Stimulated activated CD4-positive, alpha-beta T cell treated with anti-CD3 and anti-CD28 coated beads, TNF-alpha, amount 100 ng/mL, for 1 hour (primary cell): ENCODE measurements around the gene SPRN.
"Not testable (repeated sequence)": the region's sequence is repeated elsewhere in the genome, so short reads cannot be mapped to it uniquely, and the experiment has no call there.

ENCODE experiments used
- DNase-seq, 3 donors: peaks; one replicate each; pipeline ENCODE4 v3.0.0-alpha.2; 2020; ENCODE audit warnings: low read depth in 3 of 3, low spot score in 1 of 3

SPRN gene

GRCh38 chr10:133457100-133457841, 32.8 kb upstream of the SPRN start:
- DNase-seq, result no peak

DNA sequence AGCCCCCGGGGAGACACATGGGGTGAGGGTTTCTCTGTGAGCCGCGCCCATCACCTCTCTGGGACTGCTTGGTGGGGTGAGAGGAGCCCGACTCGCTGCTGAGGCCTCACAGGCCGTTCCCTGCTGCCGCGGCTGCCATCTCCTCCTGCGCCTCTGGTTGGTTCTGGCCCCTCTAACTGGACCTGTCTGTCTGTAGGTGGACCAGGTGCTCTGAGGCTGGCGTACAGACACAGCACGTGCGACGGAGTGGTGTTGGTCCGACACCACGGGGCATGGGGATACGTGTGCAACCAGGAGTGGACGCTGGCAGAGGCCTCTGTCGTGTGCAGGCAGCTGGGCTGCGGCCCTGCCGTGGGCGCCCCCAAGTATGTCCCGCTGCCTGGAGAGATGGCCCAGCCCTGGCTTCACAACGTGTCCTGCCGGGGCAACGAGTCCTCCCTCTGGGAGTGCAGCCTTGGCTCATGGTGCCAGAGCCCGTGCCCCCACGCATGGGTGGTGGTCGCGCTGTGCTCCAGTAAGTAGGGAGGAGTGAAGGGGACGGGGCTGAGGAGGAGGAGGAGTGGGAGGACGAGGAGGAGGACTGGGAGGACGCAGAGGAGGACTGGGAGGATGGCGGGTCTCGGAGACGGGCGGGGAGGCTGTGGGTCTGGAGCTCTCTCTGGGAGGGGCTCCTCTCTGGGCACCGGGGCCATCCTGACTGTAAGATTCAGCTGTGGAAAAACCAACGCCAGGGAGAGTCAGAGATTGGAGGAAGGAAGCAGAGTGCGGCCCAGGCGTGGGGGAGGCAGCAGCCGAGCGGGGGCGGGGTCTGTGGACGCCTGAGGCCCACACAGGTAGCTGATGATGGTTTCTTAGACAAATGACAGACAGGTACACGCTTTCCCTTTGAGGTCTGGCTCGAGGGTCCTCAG, 31.9 kb upstream of the SPRN start:
- DNase-seq, result no peak

DNA sequence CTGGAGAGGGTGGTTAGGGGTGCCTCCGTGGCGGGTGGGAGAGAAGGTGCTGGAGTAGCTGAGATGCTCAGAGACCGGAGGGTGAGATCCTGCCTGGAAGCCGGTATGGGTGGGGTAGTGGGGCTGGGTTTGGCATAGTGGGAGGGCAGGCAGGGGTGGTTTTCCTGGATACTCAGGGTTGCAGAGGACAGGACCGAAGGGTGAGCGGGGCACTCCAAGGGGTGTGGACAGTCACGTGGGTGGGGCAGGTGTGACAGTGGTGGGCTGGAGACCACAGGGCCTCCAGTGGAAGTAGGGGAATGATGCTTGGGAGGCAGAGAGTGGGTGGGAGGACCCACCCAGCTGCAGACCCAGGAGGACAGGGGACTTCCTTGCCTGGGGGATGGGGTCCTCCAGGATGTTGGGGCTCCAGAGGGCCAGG, 31.2 kb upstream of the SPRN start:
- DNase-seq, result no peak

DNA sequence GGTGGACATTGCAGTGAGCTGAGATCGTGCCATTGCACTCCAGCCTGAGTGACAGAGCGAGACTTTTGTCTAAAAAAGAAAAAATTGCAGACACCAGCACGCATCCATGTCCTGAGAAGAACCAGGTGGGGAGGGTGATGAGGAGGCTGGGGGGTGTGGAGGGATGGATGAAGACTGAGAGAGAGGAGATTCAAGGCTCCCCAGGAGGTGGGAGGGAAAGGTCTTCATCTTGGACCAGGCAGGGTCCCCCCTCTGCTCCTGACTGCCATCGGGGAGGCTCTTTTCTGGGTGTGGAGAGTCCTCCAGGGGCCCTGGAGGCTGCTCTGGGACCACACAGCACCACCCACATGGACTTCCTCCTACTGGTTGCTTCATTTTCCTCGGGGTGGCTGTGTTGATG, 30.8 kb upstream of the SPRN start:
- no peak for DNase-seq

DNA sequence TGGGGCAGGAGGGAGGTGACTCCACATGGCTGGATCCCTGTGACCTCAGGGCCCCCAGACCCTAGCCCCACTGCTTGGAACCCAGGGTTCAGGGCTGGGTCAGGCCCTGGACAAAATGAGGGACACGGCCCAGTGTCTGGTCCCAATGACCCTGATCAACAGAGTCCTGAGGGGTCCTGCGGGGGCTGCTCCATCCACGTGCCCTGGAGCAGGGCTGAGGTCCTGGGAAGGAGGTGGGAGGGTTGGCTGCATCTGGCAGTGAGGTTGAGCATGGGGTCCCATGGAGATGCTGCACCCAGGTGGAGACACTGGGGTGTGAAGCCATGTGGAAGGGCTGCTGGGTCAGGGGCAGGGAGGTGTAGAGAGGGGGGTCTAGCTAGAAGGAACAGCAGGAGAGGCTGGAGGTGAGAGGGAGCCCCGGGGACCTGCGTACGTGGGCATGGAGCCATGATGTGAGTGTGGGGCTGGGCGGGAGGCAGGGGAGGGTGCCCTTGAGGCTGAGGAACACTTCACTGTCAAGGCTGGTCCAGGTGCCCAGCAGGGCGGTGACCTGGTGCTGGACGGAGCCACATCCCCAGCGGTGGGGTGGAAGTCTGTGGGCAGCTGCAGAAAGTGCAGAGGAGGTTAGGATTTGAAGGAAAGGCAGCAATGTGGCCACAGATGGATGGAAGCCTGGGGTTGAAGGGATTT, 29.9 kb upstream of the SPRN start:
- no peak for DNase-seq

DNA sequence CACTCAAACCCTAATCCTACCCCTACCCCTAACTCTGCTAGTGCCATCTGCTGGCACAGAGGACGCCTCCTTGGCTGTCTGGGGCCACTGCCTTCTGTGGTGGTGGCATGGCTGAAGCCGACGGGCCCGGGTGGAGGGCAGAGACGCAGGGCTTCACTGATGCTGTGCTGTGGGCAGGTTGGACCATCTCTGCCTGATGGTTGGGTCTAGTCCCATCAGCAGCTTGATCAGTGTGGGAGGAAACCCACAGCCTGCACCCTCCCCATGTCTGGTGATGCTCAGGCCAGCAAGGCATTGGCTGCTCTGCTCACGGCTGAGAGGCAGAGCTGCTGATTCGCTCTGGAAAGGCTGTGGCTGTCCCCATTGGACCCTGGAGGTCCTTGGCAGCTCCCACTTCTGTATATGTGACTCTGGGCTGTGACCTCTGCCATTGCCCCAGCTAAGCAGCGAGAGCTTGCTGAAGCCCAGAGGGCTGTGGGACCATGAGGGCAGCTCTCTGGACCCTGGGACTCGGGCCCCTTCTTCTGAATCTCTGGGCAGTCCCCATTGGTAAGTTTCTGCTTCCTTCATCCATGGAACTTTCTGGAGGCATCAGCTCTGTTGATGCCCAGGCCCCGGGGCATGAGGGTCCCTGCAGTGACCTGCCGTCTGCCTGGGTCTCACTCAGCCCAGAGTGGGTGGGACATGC, 29.2 kb upstream of the SPRN start, which contains the start of gene SCART1:
Gene SCART1 (plus strand): TSS at position 430 of the 688 bp plus-strand sequence. CDS start 53 bp downstream, at position 483.
- DNase-seq, result no peak

- DNase-seq, result no peak
Measured at GRCh38 chr10:133452453-133452852, 28.0 kb upstream of the SPRN start.

DNA sequence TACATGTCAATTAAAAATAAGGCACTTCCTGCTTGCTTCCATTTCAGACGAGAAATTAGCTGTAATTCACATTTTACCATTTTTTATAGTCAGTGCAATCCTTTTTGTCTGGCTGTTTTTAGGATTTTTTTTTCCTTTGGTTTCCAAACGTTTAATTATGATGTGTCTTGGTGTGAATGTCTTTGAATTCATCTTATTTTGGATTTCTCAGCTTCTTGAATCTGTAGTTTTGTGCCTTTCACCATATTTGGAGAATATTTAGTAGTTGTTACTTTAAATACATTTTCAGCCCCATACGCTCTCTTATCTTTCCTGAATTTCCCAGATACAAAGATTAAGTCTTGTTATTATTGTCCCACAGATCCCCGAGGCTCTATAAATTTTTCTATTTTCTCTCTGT, 26.9 kb upstream of the SPRN start:
- no peak for DNase-seq

- no peak for DNase-seq
Measured at GRCh38 chr10:133448120-133448519, 23.7 kb upstream of the SPRN start.

- no peak for DNase-seq
Measured at GRCh38 chr10:133446979-133447378, 22.6 kb upstream of the SPRN start.

DNA sequence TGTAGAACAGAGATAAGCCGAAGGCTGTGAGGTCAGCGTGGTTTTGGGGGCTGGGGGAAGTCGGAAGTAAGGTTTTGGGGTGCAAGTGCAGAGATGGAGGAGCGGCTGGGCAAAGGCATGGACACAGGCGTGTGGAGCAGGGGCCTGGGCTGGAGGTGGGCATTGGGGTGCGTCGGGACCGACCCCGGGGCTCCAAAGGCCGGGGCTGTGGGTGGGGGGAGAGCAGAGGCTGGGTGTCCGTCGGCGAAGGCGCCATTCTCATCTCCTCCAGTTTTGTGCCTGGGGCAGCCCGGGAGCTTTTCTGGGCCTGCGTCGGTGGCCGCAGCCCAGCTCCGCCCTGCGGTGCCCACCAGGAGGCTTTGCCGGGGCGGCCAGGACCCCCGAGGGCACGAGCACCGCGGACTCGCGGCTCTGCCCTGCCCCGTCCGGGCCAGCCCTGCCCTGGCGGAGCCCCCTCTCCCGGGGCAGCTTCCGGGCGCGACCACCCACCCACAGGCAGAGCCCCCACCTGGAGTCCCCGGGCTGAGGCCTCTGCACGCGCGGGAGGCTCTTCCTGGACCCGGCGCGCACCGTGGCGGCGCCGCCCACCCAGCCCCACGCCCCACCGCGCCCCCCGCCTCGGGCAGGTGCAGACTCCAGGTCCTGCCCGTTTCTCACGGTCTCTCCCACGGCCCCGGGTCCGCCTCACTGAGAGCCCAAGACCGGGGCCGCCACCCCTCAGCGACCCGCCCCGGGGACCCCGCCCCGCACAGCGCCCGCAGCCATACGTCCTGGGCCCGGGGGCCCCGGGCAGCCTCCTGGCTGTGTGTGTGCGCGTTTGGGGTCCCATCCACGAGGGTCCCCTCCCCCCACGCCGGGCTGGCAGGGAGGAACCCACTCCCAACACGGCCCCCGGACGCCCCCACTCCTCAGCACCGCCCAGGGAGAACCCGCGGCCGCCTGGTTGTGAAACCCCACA, 21.6 kb upstream of the SPRN start:
- DNase-seq, result no peak

DNA sequence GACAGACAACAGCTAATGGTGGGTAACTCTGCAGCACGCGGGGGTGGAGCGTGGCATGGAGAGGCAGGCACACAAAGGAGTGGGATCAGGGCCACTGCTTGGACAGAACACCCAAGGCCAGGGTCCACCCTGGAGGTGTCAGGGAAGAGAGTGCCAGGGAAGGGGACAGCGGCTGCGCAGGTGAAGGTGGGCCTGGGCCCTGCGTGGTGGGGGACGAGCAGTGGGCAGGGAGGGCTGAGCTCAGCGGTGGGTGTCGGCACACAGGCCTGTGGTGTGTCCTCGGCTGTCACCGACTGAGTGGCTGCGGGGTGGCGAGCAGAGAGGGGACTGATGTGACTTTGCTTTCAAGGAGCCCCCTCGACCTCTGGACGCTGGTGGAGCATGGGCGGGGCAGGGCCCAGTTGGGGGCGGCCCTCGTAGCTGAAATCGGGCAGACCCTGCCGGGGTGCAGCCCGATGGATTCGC, 20.9 kb upstream of the SPRN start:
- DNase-seq, result no peak

DNA sequence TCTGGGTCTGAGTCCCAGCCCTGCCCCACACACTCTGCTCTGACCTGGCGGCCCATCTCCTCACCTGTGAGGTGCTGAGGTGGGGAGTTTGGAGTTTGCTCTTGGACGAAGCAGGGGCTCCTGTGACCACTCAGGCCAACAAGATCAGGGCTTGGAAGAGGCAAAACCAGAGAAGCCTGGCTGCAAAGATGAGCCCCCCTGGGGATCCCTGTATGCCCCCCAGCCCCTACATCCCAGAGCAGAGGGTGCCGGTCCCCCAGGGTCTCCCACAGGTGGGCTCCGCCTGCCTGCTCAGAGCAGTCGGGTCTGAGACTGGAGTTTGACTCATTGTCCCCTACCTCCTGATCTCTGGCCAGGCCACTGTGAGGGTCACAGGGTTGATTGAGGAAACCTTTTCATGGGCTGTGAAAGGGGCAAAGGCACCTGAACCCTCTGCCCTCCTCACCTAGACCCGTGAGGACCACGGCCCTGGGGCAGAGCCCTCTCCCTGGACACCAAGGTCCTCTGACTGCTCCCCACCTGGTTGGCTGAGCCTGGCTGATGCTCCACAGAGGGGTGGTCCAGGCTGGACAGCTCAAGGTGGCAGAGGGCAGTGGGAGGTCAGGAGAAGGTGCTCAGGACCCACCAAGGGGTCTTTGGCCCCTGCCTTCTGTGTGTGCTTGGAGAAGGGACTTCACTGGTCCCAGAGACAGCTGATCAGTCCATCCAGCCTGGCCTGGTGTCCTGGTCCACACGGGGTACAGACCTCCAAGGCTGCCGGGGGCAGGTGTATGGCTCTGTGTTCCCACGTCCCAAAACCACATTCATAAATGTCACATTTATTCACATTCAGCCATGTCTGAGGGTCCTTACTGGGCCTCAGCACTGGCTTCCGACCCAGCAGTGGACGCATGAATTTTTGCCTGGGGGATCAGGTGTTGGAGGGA, 20.2 kb upstream of the SPRN start:
- DNase-seq, result no peak

DNA sequence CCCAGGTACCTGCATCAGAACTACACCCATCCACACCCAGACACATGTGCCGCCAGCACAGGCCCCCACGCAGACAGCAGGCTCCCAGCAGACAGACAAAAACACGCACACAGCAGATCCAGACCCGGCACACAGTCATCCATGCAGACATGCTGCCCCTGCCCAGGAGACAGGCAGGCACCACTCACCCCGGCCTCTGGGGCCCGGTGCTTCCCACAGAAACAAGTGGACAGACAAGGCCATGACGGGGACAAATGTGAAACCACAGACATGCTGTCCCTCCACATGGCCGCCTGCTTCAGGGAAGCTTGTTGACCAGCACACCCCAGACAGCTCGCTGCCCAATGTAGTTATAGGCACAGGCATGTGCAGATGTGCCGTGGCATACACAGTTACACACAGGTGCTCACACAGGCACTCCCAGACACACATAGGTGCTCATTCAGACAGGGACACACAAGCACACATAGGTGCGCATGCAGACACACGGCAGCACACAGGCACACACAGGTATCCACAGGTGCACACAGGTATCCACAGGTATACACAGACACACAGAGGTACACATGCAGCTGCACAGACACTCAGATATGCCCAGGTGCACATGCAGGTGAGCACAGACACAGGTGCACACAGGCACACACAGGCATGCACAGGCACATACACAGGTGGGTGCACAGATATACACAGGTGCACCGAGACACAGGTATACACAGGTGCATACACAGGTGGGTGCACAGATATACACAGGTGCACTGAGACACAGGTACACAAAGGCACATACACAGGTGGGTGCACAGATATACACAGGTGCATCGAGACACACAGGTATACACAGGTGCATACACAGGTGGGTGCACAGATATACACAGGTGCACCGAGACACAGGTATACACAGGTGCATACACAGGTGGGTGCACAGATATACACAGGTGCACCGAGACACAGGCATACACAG, 18.8 kb upstream of the SPRN start:
- DNase-seq, result no peak

DNA sequence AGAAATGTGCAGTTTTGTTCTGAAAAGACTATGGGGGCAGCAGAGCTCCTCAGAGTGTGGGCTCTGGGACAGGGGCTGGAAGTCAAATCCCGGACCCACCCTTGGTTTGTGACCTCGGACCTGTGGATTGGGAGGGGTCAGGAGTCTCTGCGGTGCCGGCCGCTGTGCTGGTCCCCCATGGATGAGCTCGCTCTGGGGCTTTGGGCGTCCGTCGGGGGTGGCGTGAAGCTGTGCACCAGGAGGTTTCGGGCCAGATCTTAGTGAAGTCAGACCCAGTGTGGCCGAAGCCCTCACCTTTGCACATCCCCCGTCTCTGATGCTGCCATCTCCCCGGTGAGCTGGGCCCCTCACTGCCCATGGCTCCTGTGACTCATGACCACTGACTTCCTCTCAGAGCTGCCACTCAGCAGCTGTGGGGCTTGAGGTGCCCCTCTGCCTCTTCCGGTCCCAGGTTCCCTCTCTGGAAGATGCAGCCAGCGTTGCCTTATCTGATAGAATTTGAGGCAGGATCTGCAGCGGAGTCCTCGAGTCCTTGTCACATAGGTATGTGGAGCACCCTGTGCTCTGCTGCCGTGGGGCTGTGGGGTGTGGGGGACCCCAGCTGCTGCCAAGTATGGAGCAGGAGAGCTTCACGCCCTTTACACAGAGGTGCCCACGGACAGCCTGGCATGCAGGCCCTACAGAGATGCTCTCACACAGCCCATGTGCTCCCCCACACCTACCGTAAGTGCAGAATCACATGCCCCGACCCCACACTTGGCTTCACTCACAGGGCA, 18.0 kb upstream of the SPRN start:
- no peak for DNase-seq

- DNase-seq, result no peak
Measured at GRCh38 chr10:133441780-133442179, 17.4 kb upstream of the SPRN start.

- DNase-seq, result not testable (repeated sequence)
Measured at GRCh38 chr10:133441356-133441755, 16.9 kb upstream of the SPRN start.
